GM21390 (cell line): Measurements from ENCODE around the gene SCD5.

ENCODE experiments used
- ATAC-seq: cut with Tn5 transposase; IDR thresholded peaks from one replicate; pipeline ENCODE4 v1.9.1; 2021; ENCODE audit not compliant: unreplicated experiment

Gene SCD5

GRCh38 chr4:82643994-82644733 is 154.4 kb downstream of the SCD5 start:
- ATAC-seq, result no peak

DNA sequence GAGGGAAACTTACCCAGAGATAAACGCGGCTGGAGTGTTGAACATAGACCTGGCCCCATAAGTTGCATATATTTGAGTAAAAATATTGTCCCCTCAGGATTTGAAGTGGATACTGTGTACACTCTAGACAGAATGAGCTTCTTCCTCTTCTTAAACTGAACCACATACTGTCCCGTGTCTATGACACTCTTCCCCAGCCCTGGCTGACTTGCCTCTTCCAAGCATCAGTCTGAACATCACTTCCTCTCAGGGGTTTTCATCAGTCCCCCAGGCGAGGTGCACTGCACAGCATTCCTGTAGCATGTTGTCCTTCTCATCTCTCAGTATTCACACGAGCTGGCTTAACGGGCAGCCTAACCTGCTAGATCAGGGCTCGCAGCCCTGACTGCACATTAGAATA is 156.3 kb downstream of the SCD5 start:
- no peak for ATAC-seq

DNA sequence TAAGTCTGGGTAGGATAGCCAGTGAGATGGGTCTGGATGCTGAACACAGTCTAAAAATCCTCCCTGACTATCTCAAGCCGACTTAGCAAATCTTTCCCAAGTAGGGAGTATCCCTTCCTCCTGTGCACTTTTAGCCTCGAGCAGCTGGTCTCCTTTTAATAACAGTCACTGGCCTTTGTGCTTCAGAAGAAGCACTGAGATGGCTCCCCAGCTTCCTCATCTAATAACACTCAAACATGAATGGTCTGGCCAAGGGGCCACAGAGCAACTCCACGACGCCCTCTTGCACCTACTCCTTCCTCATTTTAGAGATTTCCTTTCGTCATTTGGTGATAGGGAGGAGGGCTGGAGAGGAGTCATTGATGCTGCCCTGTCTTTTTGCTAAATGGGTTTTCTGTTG is 158.1 kb downstream of the SCD5 start:
- ATAC-seq, result no peak

GRCh38 chr4:82639971-82640370 is 158.6 kb downstream of the SCD5 start:
- no peak for ATAC-seq

DNA sequence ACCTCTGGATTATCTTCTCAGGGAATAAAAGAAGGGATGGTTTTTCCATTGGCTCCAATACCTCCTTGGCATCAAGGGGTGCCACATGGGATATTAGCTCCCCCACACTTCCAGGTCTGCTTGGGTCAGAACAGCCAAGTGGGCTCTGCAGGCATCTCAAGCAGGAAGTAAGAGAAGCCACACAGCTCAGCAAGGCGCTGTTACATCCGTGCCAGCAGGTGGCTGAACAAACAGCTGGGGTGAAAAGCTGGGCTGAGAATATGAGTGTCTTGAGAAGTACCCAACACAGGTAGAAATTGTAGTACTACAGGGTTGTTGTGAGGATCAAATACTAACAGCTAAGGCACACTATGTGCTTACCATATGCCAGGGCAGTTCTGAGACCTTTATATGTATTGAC is 160.1 kb downstream of the SCD5 start:
- no peak for ATAC-seq

GRCh38 chr4:82630079-82630478 is 168.5 kb downstream of the SCD5 start:
- no peak for ATAC-seq

- no peak for ATAC-seq
Observed at GRCh38 chr4:82629238-82630000, 169.2 kb downstream of the SCD5 start.

DNA sequence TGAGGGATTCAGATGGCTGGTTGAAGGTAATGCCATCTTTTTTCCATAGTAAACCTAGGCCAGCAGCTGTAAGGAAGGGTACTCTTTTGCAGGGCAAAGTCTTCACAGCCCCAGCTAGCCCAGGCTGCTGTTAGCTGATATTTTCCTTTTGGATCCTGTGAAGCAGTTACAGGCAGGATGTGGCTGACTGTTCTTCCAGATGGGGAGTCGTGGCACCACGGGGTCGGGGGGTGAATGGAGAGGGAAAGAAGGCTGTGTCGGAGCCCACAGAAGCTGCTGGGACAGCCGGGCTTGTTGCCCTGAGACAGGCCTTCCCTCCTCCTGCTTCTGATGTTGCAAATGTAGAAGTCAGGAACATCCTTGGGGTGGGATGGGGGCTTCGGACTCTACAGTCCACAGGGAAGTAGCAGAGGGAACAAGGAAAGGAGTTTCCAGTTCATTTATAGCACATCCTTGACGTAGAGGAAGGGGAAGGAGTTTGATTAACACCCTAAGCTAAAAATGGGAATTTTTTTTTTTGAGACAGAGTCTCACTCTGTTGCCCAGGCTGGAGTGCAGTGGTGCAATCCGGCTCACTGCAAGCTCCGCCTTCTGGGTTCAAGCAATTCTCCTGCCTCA is 172.2 kb downstream of the SCD5 start:
- ATAC-seq, result no peak

- no peak for ATAC-seq
Observed at GRCh38 chr4:82624819-82625218, 173.8 kb downstream of the SCD5 start.

- ATAC-seq, result no peak
Observed at GRCh38 chr4:82623121-82623683, 175.4 kb downstream of the SCD5 start.

- ATAC-seq, result no peak
Observed at GRCh38 chr4:82621251-82621650, 177.3 kb downstream of the SCD5 start.

- ATAC-seq, result no peak
Observed at GRCh38 chr4:82620126-82620735, 178.4 kb downstream of the SCD5 start.

- ATAC-seq, result no peak
Observed at GRCh38 chr4:82618103-82618720, 180.4 kb downstream of the SCD5 start.

GRCh38 chr4:82614838-82615449 is 183.7 kb downstream of the SCD5 start:
- ATAC-seq, result no peak

DNA sequence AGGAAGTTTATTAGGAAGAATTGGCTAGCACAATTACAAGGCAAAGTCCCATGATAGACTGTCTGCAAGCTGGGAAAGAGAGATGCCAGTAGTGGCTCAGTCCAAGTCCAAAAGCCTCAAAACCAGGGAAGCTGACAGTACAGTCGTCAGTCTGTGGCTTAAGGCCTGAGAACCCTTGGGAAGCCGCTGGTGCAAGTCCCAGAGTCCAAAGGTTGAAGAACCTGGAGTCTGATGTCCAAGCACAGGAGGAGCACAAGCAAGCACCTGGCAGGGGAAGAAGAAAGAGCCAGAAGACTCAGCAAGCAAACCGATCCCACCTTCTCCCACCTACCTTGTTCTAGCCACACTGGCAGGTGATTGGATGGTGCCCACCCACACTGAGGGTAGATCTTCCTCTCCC is 185.5 kb downstream of the SCD5 start:
- no peak for ATAC-seq

DNA sequence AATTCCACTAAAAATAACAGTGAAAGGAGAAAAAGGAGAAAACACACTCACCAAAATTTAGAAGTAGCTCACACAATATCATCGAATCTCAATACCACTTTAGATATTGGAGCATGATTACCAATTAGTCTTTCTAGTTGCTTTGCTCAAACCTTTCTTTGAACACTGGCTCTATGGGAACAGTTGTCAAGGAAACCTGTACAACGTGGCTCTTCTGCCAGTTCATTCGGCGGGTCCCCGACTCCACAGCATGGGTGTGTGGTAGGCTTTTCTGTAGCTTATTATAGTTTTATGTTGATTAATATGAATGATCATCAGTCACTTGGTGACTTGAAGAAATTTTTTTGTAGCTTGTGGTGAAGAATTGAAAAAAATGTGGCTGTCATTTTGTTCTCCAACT is 186.6 kb downstream of the SCD5 start:
- no peak for ATAC-seq

GRCh38 chr4:82611527-82611926 is 187.1 kb downstream of the SCD5 start:
- no peak for ATAC-seq

- ATAC-seq, result no peak
Observed at GRCh38 chr4:82610041-82610440, 188.6 kb downstream of the SCD5 start.

DNA sequence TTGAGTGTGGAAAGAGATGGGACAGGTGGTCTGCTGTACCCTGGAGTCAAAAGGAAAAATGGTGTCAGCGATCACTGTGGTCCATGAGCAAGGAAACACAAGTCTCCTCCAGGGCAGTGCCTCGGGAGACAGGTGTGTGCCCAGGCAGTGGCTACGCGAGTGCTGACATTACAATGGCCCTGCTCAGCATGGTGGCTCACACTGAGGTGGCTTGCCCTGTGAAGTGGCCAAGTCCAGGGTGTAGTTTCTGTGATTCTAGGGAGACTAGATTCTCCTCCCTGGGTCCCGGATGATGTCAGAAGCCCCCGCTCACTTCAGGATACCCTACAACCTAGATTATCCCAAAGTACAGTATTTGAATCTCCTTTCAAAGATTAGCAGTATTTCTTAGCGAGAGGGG is 192.0 kb downstream of the SCD5 start:
- ATAC-seq, result no peak

- ATAC-seq, result no peak
Observed at GRCh38 chr4:82604522-82604921, 194.1 kb downstream of the SCD5 start.
